Skeletal muscle satellite cell (primary cell): ENCODE results near the gene AANAT.

Source experiments
- H3K27me3 ChIP-seq: 2 replicates; pipeline ENCODE4 v1.7.0; 2013; ENCODE audit warnings: low read length; ENCODE audit not compliant: control insufficient read depth, insufficient read depth
- H3K36me3 ChIP-seq: 2 replicates; pipeline ENCODE4 v1.7.0; 2013; ENCODE audit warnings: mild to moderate bottlenecking, control low read depth, low read length; ENCODE audit not compliant: insufficient read depth
- H3K4me1 ChIP-seq: 2 replicates; pipeline ENCODE4 v1.7.0; 2013; ENCODE audit warnings: low read length; ENCODE audit not compliant: control insufficient read depth, insufficient read depth
- H3K4me2 ChIP-seq: 2 replicates; pipeline ENCODE4 v1.7.0; 2013; ENCODE audit warnings: mild to moderate bottlenecking, low read length
- H3K4me3 ChIP-seq: 2 replicates; pipeline ENCODE4 v1.7.0; 2013; ENCODE audit warnings: low read length
- H3K9ac ChIP-seq: 2 replicates; pipeline ENCODE4 v1.7.0; 2013; ENCODE audit warnings: mild to moderate bottlenecking, low read depth, low read length, moderate library complexity
- H3K9me3 ChIP-seq: replicated peaks from 2 replicates; pipeline ENCODE4 v1.7.0; 2013; ENCODE audit warnings: mild to moderate bottlenecking, control low read depth, low read length

Gene AANAT

DNA sequence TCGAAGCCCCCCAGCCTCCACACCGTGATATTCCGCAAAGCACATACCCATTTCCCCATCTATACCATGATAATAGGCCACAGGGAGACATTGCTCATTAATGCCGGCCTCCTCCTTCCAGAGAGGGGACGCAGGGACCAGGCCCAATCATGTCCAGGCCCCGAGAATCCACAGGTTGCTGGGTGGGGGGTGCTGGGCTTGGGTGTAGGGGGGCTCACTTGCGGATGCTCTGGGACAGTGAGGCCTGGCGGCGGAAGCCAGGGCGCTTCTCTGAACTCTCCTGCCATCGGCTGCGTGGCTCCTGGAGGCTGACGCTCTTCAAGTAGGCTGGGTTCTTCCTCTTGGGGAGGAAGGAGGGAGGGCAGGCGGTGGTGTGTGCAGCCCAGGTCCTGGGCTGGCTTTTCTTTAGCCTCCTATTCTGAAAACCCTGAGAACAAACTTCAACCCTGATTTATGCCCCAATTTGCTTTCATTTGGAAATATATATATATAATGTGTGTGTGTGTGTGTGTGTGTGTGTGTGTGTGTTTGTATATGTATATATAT, 12.2 kb downstream of the AANAT start:
- Histone ChIP-seq H3K4me2 (no peak overlapping the region), H3K27me3 (no peaks in the 10 kb centered on the region), H3K36me3 (no peaks in the 10 kb centered on the region), H3K9me3 (no peaks in the 10 kb centered on the region), H3K4me3 (no peak overlapping the region), H3K9ac (no peak overlapping the region), H3K4me1 (peaks cover 3% of the 10 kb centered on the region)

DNA sequence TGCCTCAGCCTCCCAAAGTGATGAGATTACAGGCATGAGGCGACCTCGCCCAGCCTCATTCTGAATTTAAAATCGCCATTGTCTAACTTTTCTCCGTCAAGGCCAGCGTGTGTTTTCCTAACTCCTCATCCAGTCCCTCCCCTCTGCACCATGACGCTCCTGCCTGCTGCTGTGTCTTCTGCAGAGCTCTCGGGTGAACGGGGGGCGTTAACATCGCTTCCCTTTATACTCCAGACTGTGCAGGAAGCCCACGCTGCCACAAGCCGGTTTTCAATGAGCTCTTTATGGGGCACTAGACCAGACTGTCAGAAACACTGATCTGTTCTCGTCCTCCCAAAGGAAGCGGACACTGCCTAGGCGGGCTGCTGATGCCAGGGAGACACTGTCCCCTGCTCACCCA, 13.2 kb downstream of the AANAT start:
- Histone ChIP-seq H3K27me3 (no peaks in the 10 kb centered on the region), H3K4me1 (peaks cover 4% of the 10 kb centered on the region), H3K4me2 (no peak overlapping the region), H3K9ac (no peak overlapping the region), H3K4me3 (no peak overlapping the region), H3K36me3 (no peaks in the 10 kb centered on the region), H3K9me3 (no peaks in the 10 kb centered on the region)

DNA sequence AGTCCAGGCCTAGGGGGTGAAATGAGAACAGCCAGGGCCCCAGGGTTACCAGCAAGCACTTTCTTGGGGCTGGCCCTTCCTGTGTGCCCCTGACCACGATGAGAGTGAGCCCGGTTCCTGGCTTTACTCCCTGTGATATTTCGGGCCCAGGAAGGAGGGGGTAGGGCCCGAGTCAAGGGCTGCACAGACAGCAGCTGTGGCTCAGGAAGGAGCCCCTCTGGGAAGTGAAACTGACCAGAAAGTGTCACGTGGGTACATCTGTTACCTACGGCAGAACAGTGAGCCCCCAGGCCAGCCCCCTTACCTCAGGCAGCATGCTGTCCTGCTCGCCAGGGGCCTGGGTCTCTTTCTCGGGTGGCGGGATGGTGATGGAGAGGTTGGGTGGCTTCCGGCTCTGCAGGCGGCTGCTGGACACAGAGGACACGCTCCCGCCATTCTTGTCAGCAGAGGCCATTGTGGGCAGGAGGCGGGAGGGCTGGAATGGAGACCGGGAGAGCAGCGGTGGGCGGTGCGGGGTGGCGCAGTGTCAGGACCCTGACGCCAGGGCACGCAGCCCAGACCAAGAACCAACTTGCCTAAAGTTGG, 13.8 kb downstream of the AANAT start:
- no peaks in the 10 kb centered on the region for H3K36me3 ChIP-seq
- H3K9me3 ChIP-seq: no peaks in the 10 kb centered on the region
- no peaks in the 10 kb centered on the region for H3K27me3 ChIP-seq
- peaks cover 6% of the 10 kb centered on the region for H3K4me1 ChIP-seq
- no peak overlapping the region for H3K9ac ChIP-seq
- no peak overlapping the region for H3K4me2 ChIP-seq
- H3K4me3 ChIP-seq: no peak overlapping the region

DNA sequence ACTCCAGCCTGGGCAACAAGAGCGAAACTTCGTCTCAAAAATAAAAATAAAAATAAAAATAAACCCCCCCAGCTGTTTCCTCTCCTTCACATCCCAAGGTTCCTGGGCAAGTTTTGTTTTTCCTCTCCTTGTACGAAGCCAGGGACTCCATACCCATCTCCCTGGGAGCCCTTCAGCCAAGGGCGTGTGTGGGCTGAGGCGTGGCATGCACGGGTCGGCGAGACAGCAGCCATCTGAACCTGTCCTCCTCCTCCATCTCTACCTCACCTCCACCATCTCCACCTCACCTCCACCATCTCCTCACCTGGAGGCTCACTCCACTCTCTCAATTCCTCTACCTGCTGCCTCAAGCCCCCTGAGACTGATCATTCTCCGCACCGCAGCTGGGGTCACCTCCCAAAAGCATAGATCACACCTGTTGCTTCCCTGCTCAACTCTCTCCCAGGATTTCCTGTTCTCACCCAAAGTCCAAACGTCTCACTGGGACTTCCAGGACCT, 16.9 kb downstream of the AANAT start:
- no peaks in the 10 kb centered on the region for H3K27me3 ChIP-seq
- no peaks in the 10 kb centered on the region for H3K9me3 ChIP-seq
- H3K4me3 ChIP-seq: no peak overlapping the region
- no peaks in the 10 kb centered on the region for H3K36me3 ChIP-seq
- no peak overlapping the region for H3K4me2 ChIP-seq
- H3K4me1 ChIP-seq: peaks cover 6% of the 10 kb centered on the region
- no peak overlapping the region for H3K9ac ChIP-seq

DNA sequence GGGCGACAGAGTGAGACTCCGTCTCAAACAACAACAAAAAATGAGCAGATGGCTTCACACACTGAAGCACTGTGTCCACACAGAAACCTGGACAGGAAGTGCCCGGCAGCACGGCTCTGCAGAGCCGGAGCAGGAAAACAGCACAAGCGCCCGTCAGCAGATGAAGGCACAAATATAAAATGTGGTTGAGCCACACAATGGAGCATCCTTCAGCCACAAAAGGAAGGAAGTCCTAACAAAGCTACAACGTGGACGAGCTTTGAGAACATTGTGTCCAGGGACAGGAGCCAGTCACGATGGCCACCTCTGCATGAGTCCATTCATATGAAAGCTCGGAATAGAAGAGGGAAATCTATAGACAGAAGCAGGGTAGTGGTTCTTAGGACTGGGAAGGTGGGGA, 18.2 kb downstream of the AANAT start:
- H3K9ac ChIP-seq: no peak overlapping the region
- H3K36me3 ChIP-seq: no peaks in the 10 kb centered on the region
- H3K4me2 ChIP-seq: no peak overlapping the region
- peaks cover 6% of the 10 kb centered on the region for H3K4me1 ChIP-seq
- H3K4me3 ChIP-seq: no peak overlapping the region
- no peaks in the 10 kb centered on the region for H3K27me3 ChIP-seq
- no peaks in the 10 kb centered on the region for H3K9me3 ChIP-seq

DNA sequence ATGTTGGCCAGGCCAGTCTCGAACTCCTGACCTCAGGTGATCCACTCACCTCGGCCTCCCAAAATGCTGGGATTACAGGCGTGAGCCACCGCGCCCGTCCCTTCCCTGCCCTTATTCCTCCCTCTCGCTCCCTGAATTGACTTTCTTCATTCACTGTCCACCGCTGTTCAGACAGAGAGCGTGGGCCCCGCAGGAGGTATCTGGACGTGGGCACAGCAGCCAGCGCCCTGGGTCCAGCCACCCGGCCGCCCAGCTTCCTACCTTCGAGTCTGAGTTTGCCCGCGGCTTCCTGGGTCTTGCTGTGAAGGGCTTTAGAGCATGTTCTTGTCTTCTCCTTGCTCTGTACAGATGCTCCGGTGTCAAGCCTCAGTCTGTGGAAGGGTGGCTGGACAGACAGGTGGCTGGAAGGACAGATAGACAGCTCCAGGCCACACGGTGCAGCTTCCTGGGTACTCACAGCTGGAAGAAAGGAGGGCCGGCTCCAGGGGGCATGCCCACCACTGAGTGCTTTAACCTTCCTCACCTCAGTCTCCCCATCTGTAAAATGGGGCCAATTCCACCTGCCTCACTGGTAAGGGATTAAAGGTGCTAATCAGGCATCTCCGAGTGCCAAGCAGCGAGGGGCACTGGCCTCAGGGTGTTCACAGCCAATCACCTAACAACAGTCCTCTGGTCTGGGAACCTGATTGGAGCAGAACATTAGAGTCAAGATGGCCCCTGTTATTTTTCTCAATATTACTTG, 20.2 kb downstream of the AANAT start:
- H3K4me3 ChIP-seq: no peak overlapping the region
- no peaks in the 10 kb centered on the region for H3K36me3 ChIP-seq
- no peak overlapping the region for H3K9ac ChIP-seq

DNA sequence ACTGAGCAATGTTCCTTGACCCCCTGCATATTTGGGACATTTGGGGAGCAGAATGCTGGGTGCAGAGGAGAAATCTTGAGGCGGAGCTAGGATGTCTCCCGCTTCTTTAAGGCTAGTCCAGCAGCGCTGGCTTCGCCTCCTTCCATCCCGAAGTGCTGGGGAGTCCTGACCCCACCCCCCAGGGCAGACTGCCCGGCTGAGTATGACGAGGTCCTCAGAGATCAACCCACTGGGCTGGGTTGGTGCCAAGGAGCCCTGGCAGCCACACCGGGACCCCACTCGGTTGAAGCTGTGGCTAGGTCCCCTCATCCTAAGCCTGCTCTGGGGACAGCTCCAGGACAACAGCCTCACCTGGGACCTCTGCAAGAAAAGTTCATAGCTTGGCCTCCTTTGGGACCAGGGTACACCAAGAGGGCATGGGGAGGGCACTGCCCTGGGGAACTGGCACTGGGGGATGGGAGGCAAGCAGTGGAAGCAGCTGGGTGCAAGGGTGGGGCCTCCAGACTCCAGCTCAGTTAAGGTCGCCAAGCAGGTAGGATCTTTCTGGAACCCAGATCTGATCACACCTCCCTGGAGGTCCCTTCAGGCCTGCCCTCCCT, 22.8 kb downstream of the AANAT start:
- Histone ChIP-seq H3K36me3 (no peaks in the 10 kb centered on the region), H3K27me3 (no peaks in the 10 kb centered on the region), H3K9me3 (no peaks in the 10 kb centered on the region), H3K4me3 (no peak overlapping the region), H3K4me1 (peaks cover 24% of the 10 kb centered on the region), H3K9ac (no peak overlapping the region), H3K4me2 (no peak overlapping the region)

More for the DNA sequence above, 20.2 kb downstream of the AANAT start:
- Histone ChIP-seq H3K4me1 (peaks cover 12% of the 10 kb centered on the region), H3K9me3 (no peaks in the 10 kb centered on the region), H3K4me2 (no peak overlapping the region), H3K27me3 (no peaks in the 10 kb centered on the region)

DNA sequence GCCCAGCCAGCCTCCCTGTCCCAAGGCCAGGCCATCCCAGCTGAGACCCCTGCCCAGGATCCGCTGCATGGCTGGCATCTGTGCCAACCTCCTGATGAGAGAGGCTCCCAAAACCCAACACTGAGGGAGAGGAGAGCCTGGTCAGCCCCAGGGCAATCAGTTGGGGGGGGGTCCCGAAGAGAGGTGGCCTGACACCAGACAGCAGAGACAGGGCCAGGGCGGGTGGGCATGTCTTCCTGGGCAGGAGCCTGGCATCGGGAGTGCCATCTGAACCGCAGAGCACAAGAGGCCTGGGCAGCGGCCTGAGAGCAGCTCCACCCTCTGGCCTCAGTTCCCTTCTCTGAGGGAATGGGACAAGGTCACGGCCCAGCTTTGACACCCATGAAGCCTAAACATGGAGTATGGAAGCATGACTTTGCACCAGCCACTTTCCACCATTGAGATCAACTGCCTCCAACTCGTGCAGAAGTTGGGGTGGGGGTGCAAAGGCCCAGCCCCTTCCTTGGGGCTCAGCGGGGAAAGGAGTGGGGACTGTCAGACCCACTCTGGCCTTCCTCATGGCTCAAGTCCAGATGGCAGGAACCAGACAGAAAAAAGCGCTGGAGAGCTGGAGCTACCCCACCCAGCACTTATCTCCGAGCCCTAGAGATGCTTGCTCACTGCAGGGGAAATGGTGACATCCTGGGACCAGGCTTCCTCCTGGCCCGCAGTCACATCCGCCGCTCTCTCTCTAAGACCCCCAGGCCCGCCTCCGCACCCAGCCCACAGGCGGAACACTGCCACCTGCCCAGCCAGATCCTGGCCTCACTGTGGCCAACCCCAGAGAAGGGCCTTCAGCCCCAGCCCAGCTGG, 24.1 kb downstream of the AANAT start:
- Histone ChIP-seq H3K4me3 (no peak overlapping the region), H3K4me2 (no peak overlapping the region), H3K9me3 (no peaks in the 10 kb centered on the region), H3K4me1 (peaks cover 21% of the 10 kb centered on the region), H3K36me3 (no peaks in the 10 kb centered on the region), H3K27me3 (no peaks in the 10 kb centered on the region), H3K9ac (no peak overlapping the region)

DNA sequence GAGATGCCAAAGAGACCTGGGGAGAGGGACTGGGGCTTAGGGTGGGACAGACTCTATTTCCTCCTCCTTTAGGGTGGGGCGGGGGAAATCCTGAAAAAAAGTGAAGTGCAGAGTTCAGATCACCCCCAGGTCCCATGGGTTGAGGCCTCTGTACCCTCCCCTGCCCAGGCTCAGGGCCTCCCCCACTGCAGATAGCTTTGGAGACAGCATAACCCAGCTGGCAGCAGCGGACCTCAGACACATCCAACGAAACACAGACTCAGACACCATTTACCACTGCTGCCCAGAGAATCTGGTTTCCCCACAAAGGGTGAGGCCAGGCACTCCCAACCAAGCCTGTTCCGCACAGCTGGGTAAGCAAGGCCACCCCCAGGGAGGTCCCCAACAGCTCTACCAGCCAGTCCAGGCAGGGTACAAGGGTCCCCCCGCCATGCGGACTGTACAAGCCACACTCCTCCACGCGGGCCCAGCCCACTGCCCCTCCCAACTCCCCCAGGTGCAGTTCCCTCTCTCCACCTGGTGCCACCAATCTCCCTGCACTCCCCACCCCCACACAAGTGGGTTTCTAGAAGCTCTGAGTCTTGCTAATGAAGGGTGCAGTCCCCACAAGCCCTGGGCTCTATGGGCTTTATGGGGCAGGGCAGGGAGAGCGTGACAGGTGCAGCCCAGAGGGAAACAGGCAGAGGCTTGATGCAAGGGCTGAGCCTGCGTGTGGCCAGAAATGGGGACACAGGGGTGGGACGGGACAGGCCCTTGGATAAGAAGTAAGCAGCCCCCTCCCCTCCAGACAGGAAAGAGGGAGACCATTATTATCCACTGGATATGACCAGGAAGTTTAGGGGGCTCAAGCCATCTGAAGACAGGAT, 25.0 kb downstream of the AANAT start:
- no peaks in the 10 kb centered on the region for H3K36me3 ChIP-seq
- no peaks in the 10 kb centered on the region for H3K9me3 ChIP-seq
- H3K4me1 ChIP-seq: peaks cover 23% of the 10 kb centered on the region
- H3K4me2 ChIP-seq: peak overlapping the region; percentile 72
- H3K27me3 ChIP-seq: no peaks in the 10 kb centered on the region
- peak overlapping the region; percentile 41 for H3K4me3 ChIP-seq
- H3K9ac ChIP-seq: peak overlapping the region; percentile 62

DNA sequence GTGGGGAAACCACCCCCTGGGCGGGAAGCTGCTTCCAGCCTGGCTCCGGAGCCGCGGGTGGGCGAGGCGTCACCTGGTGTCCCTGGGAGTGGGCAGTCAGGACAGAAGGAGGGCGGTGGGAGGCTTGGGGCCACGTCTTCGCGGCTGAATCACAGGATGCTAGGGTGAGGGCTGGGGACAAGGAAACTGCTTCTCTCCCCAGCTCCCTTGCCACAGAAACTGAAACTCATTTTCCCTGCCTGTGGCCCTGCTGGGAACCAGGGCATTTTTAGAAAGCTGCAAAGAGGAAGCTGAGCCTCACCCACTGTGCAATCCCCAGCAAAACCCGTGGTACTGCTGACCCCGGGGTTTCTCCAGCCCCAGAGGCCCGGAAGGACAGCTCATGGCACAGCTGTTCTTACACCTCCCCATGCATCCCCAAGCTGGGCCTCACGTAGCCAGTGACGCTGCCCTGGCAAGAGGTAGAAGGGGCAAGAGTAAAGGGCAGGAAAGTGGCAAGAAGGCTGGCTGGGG, 25.6 kb downstream of the AANAT start:
- H3K9ac ChIP-seq: peak overlapping the region; percentile 62
- H3K4me3 ChIP-seq: peak overlapping the region; percentile 41
- H3K4me1 ChIP-seq: peaks cover 30% of the 10 kb centered on the region

More for the DNA sequence above, 25.6 kb downstream of the AANAT start:
- Histone ChIP-seq H3K9me3 (no peaks in the 10 kb centered on the region), H3K4me2 (peak overlapping the region; percentile 72), H3K27me3 (no peaks in the 10 kb centered on the region), H3K36me3 (no peaks in the 10 kb centered on the region)
